ENCODE measurements around the gene SEC14L2.

DNA sequence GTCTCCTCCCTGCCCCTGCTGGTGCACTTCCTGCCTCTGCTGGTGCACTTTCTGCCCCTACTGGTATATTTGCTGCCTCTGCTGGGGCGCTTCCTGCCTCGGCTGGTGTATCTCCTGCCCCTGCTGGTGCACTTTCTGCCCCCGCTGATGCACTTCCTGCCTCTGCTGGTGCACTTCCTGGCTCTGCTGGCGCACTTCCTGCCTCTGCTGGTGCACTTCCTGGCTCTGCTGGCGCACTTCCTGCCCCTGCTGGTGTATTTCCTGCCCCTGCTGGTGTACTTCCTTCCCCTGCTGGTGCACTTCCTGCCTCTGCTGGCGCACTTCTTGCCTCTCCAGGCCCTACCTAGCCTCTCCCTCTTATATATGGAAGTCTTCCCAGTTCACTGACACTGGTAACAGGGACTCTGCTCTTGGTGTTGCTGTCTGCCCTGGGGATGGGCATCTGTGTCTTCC lies 38.9 kb downstream of the SEC14L2 start:
- TF ChIP-seq, protein P1, sequence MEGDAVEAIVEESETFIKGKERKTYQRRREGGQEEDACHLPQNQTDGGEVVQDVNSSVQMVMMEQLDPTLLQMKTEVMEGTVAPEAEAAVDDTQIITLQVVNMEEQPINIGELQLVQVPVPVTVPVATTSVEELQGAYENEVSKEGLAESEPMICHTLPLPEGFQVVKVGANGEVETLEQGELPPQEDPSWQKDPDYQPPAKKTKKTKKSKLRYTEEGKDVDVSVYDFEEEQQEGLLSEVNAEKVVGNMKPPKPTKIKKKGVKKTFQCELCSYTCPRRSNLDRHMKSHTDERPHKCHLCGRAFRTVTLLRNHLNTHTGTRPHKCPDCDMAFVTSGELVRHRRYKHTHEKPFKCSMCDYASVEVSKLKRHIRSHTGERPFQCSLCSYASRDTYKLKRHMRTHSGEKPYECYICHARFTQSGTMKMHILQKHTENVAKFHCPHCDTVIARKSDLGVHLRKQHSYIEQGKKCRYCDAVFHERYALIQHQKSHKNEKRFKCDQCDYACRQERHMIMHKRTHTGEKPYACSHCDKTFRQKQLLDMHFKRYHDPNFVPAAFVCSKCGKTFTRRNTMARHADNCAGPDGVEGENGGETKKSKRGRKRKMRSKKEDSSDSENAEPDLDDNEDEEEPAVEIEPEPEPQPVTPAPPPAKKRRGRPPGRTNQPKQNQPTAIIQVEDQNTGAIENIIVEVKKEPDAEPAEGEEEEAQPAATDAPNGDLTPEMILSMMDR (IDR thresholded peaks at IDR 0.05): peak in 1 of 3 experiments; percentile 12
- no peak for TF ChIP-seq POLR2A (IDR thresholded peaks at IDR 0.05)
- peak in 1 of 2 donors; percentile 52 for TF ChIP-seq POLR2AphosphoS5 (IDR thresholded peaks at IDR 0.05; ENCODE audit: insufficient read depth in 1 of 2, low read depth in 1 of 2)
